GM12801 (cell line): ENCODE data around the gene STK36.

Source experiments
- CTCF ChIP-seq: IDR thresholded peaks from one replicate; pipeline ENCODE4 v1.5.1; 2011; ENCODE audit warnings: control low read depth; ENCODE audit not compliant: insufficient read length; ENCODE audit errors: extremely low read depth

The STK36 gene

DNA sequence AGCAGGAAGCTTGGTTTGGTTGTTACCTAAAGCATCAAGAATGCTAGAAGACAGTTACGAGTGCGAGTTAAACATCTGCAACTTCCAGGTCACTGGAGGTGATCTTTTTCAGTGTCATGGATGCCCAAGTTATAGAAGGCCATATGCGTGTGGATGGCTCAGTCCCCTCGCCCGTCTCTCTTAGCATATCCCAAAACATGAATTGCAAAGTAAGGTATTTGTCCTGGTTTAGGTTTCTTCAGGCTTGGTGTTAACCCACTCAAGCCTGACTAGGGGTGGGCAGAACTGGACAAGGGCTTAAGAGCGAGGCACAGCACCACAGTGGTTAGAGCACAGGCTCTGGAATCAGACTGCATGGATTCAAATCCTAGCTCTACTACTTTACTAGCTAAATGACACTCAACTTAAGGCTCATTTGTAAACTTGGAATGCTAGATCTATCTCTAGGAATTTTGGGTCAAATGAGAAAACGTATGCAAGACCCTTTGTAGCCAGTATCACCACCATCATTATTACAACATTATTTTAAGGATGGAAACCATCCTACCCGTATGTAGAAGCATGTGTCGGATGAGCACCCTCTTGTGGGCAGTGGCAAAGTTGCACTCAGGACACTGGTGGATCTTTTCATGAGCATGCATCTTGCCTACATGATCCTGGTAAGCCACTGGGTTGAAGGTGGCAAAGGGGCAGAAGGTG lies 23.6 kb upstream of the STK36 start:
- no peak for TF ChIP-seq CTCF

- TF ChIP-seq CTCF: no peak
Observed at GRCh38 chr2:218648787-218649100, 23.1 kb upstream of the STK36 start.

DNA sequence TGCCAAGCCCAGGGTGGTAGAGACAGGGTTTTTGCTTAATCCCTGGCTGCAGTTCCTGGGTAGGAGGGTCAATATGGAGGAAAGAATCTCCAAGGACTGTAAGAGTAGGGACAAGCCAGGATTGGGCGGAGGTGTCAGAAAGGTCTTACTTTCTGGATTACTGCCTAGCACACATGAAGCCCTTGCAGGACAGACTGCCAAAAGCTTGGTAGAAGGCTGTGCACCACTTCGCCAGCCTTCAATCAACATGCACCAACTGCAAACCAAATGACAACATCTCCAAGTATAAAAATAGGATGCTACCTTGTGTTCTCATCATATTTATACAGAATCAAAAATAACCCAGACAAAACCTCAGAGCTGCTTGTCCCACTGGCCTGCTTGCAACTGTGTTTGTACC lies 16.1 kb upstream of the STK36 start:
- no peak for TF ChIP-seq CTCF

DNA sequence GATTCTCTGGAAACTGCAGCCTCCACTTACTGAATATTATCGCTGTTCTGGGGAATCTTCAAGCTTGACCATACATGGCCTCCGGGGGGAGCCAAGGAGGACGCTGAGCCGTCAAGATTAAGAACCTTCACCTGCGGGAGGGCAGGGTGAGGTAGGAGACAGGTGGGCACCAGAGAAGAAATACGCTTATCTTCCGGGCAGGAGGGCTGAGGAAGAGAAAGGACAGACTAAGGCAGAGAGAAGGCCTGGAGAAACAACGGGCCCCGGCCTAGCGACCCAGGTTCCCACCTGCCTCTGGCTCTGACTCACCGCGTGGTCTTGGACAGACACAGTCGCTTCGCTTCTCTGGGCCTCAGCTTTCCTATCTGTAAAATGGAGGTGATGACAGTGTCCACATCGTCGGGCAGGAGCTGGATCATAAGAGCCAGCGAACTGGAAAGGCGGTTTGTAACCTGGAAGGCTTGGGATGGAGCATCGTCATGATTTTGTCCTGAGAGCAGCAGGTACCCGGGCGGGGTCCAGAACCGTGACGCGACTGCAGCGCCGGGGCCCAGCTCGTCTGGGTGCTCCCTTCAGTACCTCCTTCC lies 13.1 kb upstream of the STK36 start:
- TF ChIP-seq CTCF: no peak

- no peak for TF ChIP-seq CTCF
Observed at GRCh38 chr2:218659258-218659987, 12.5 kb upstream of the STK36 start, which contains the start of the genes BCS1L and ZNF142. BCS1L (plus strand) TSS chr2:218659683; CDS start chr2:218660988, 1,305 bp downstream. ZNF142 (minus strand) TSS chr2:218659623; CDS start chr2:218656429, 3,194 bp downstream.

GRCh38 chr2:218659988-218660358 lies 11.9 kb upstream of the STK36 start:
- TF ChIP-seq CTCF: no peak

DNA sequence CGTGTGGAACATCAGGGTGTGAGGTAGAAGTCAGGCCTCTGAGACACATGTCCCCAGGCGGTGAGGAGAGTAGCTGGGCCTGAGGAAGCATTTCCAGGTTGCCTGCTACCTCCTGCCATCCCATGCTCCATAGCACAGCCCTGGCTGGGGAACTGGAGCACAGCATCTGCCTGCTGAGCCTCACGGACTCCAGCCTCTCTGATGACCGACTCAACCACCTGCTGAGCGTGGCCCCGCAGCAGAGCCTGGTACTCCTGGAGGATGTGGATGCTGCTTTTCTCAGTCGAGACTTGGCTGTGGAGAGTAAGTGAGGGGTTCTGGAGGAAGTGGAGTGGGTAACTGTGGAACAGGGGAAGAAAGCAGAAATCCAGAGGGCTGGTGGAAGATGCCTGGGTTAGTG lies 9.5 kb upstream of the STK36 start:
- TF ChIP-seq CTCF: no peak
